ENCODE measurements around the gene IL9.
A peak's percentile ranks its signal among the peaks of the same experiment; 100 is the strongest.

Gene IL9

GRCh38 chr5:135885031-135885430 lies 10.6 kb downstream of the IL9 start:
- Histone ChIP-seq H3K4me3 (ENCODE audit: insufficient read length, low read depth) (no peak overlapping the region), H3K36me3 (ENCODE audit: insufficient read depth, insufficient read length, low read length) (no peaks in the 10 kb centered on the region), H3K4me1 (ENCODE audit: insufficient read depth, insufficient read length) (peaks cover 8% of the 10 kb centered on the region), H3K9me3 (ENCODE audit: insufficient read depth, low read length) (no peaks in the 10 kb centered on the region), H3K9ac (ENCODE audit: insufficient read length, low read depth) (no peak overlapping the region), H3K27me3 (ENCODE audit: insufficient read depth, insufficient read length) (peaks cover 6% of the 10 kb centered on the region)
- TF ChIP-seq YY1 (IDR thresholded peaks at IDR 0.05; ENCODE audit: insufficient read depth, insufficient read length) = no peak
- no peak for TF ChIP-seq ZNF274 (IDR thresholded peaks at IDR 0.05; ENCODE audit: low read depth, low read length)
- no peak for TF ChIP-seq SUZ12 (IDR thresholded peaks at IDR 0.05; ENCODE audit: extremely low read depth, insufficient read depth, insufficient read length)
- no peak for DNase-seq (ENCODE audit: low read depth, low spot score)

GRCh38 chr5:135883441-135883840 lies 12.2 kb downstream of the IL9 start:
- Histone ChIP-seq H3K9me3 (ENCODE audit: insufficient read depth, low read length) (no peaks in the 10 kb centered on the region), H3K4me1 (ENCODE audit: insufficient read depth, insufficient read length) (peaks cover 8% of the 10 kb centered on the region), H3K27me3 (ENCODE audit: insufficient read depth, insufficient read length) (no peaks in the 10 kb centered on the region), H3K9ac (ENCODE audit: insufficient read length, low read depth) (no peak overlapping the region), H3K4me3 (ENCODE audit: insufficient read length, low read depth) (no peak overlapping the region), H3K36me3 (ENCODE audit: insufficient read depth, insufficient read length, low read length) (no peaks in the 10 kb centered on the region)
- TF ChIP-seq SUZ12 (IDR thresholded peaks at IDR 0.05; ENCODE audit: extremely low read depth, insufficient read depth, insufficient read length) (no peak), YY1 (IDR thresholded peaks at IDR 0.05; ENCODE audit: insufficient read depth, insufficient read length) (no peak), ZNF274 (IDR thresholded peaks at IDR 0.05; ENCODE audit: low read depth, low read length) (no peak)
- no peak for DNase-seq (ENCODE audit: low read depth, low spot score)

- Histone ChIP-seq H3K9me3 (ENCODE audit: insufficient read depth, low read length) (no peaks in the 10 kb centered on the region), H3K36me3 (ENCODE audit: insufficient read depth, insufficient read length, low read length) (no peaks in the 10 kb centered on the region), H3K27me3 (ENCODE audit: insufficient read depth, insufficient read length) (no peaks in the 10 kb centered on the region), H3K4me3 (ENCODE audit: insufficient read length, low read depth) (no peak overlapping the region), H3K9ac (ENCODE audit: insufficient read length, low read depth) (no peak overlapping the region), H3K4me1 (ENCODE audit: insufficient read depth, insufficient read length) (peaks cover 7% of the 10 kb centered on the region)
- DNase-seq (ENCODE audit: low read depth, low spot score) = no peak
- TF ChIP-seq SUZ12 (IDR thresholded peaks at IDR 0.05; ENCODE audit: extremely low read depth, insufficient read depth, insufficient read length) = no peak
- no peak for TF ChIP-seq YY1 (IDR thresholded peaks at IDR 0.05; ENCODE audit: insufficient read depth, insufficient read length)
- TF ChIP-seq ZNF274 (IDR thresholded peaks at IDR 0.05; ENCODE audit: low read depth, low read length) = no peak
Measured at GRCh38 chr5:135883026-135883425, 12.6 kb downstream of the IL9 start.

DNA sequence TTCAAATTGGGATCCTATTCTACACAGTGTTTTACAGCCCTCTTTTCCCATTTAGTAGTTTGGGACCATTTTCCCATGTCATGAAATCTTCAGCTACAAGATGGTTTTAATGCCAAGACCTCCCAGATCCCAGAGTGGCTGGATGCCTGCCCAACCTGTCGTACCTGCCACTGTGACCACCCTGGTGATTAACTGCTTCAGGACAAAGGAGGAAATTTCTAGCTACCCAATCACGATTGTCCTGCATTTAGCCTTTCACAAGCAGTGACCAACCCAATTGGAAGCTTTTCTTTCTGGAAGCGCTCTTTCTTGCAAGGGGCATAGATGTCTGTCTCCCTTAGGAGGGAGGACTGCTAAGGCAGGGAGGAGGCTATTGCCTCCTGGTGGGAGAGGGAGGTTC lies 13.8 kb downstream of the IL9 start:
- TF ChIP-seq SUZ12 (IDR thresholded peaks at IDR 0.05; ENCODE audit: extremely low read depth, insufficient read depth, insufficient read length) = no peak
- TF ChIP-seq ZNF274 (IDR thresholded peaks at IDR 0.05; ENCODE audit: low read depth, low read length) = no peak
- no peak for TF ChIP-seq YY1 (IDR thresholded peaks at IDR 0.05; ENCODE audit: insufficient read depth, insufficient read length)
- H3K36me3 ChIP-seq (ENCODE audit: insufficient read depth, insufficient read length, low read length) = no peaks in the 10 kb centered on the region
- H3K27me3 ChIP-seq (ENCODE audit: insufficient read depth, insufficient read length) = no peaks in the 10 kb centered on the region
- H3K9me3 ChIP-seq (ENCODE audit: insufficient read depth, low read length) = no peaks in the 10 kb centered on the region
- no peak overlapping the region for H3K4me3 ChIP-seq (ENCODE audit: insufficient read length, low read depth)
- H3K4me1 ChIP-seq (ENCODE audit: insufficient read depth, insufficient read length) = peaks cover 3% of the 10 kb centered on the region
- DNase-seq (ENCODE audit: low read depth, low spot score) = no peak
- no peak overlapping the region for H3K9ac ChIP-seq (ENCODE audit: insufficient read length, low read depth)

- H3K4me1 ChIP-seq (ENCODE audit: insufficient read depth, insufficient read length) = peaks cover 3% of the 10 kb centered on the region
- H3K9ac ChIP-seq (ENCODE audit: insufficient read length, low read depth) = no peak overlapping the region
- no peak overlapping the region for H3K4me3 ChIP-seq (ENCODE audit: insufficient read length, low read depth)
- H3K9me3 ChIP-seq (ENCODE audit: insufficient read depth, low read length) = no peaks in the 10 kb centered on the region
- no peaks in the 10 kb centered on the region for H3K27me3 ChIP-seq (ENCODE audit: insufficient read depth, insufficient read length)
- no peaks in the 10 kb centered on the region for H3K36me3 ChIP-seq (ENCODE audit: insufficient read depth, insufficient read length, low read length)
- DNase-seq (ENCODE audit: low read depth, low spot score) = no peak
- TF ChIP-seq ZNF274 (IDR thresholded peaks at IDR 0.05; ENCODE audit: low read depth, low read length) (no peak), SUZ12 (IDR thresholded peaks at IDR 0.05; ENCODE audit: extremely low read depth, insufficient read depth, insufficient read length) (no peak), YY1 (IDR thresholded peaks at IDR 0.05; ENCODE audit: insufficient read depth, insufficient read length) (no peak)
Measured at GRCh38 chr5:135881244-135881643, 14.4 kb downstream of the IL9 start.

GRCh38 chr5:135880801-135881200 lies 14.8 kb downstream of the IL9 start:
- no peaks in the 10 kb centered on the region for H3K9me3 ChIP-seq (ENCODE audit: insufficient read depth, low read length)
- peaks cover 3% of the 10 kb centered on the region for H3K4me1 ChIP-seq (ENCODE audit: insufficient read depth, insufficient read length)
- TF ChIP-seq SUZ12 (IDR thresholded peaks at IDR 0.05; ENCODE audit: extremely low read depth, insufficient read depth, insufficient read length) (no peak), ZNF274 (IDR thresholded peaks at IDR 0.05; ENCODE audit: low read depth, low read length) (no peak), YY1 (IDR thresholded peaks at IDR 0.05; ENCODE audit: insufficient read depth, insufficient read length) (no peak)
- H3K4me3 ChIP-seq (ENCODE audit: insufficient read length, low read depth) = no peak overlapping the region
- no peaks in the 10 kb centered on the region for H3K36me3 ChIP-seq (ENCODE audit: insufficient read depth, insufficient read length, low read length)
- H3K9ac ChIP-seq (ENCODE audit: insufficient read length, low read depth) = no peak overlapping the region
- H3K27me3 ChIP-seq (ENCODE audit: insufficient read depth, insufficient read length) = no peaks in the 10 kb centered on the region
- DNase-seq (ENCODE audit: low read depth, low spot score) = no peak

- no peak overlapping the region for H3K4me3 ChIP-seq (ENCODE audit: insufficient read length, low read depth)
- TF ChIP-seq ZNF274 (IDR thresholded peaks at IDR 0.05; ENCODE audit: low read depth, low read length) = no peak
- no peak for TF ChIP-seq SUZ12 (IDR thresholded peaks at IDR 0.05; ENCODE audit: extremely low read depth, insufficient read depth, insufficient read length)
- H3K27me3 ChIP-seq (ENCODE audit: insufficient read depth, insufficient read length) = no peaks in the 10 kb centered on the region
- no peak overlapping the region for H3K9ac ChIP-seq (ENCODE audit: insufficient read length, low read depth)
- H3K9me3 ChIP-seq (ENCODE audit: insufficient read depth, low read length) = no peaks in the 10 kb centered on the region
- peak; percentile 27 for DNase-seq (ENCODE audit: low read depth, low spot score)
- H3K36me3 ChIP-seq (ENCODE audit: insufficient read depth, insufficient read length, low read length) = no peaks in the 10 kb centered on the region
- H3K4me1 ChIP-seq (ENCODE audit: insufficient read depth, insufficient read length) = peaks cover 3% of the 10 kb centered on the region
Measured at GRCh38 chr5:135880278-135880677, 15.4 kb downstream of the IL9 start.

- Histone ChIP-seq H3K36me3 (ENCODE audit: insufficient read depth, insufficient read length, low read length) (no peaks in the 10 kb centered on the region), H3K9ac (ENCODE audit: insufficient read length, low read depth) (no peak overlapping the region), H3K4me3 (ENCODE audit: insufficient read length, low read depth) (no peak overlapping the region), H3K27me3 (ENCODE audit: insufficient read depth, insufficient read length) (no peaks in the 10 kb centered on the region), H3K9me3 (ENCODE audit: insufficient read depth, low read length) (no peaks in the 10 kb centered on the region), H3K4me1 (ENCODE audit: insufficient read depth, insufficient read length) (peaks cover 3% of the 10 kb centered on the region)
- no peak for TF ChIP-seq YY1 (IDR thresholded peaks at IDR 0.05; ENCODE audit: insufficient read depth, insufficient read length)
- no peak for TF ChIP-seq SUZ12 (IDR thresholded peaks at IDR 0.05; ENCODE audit: extremely low read depth, insufficient read depth, insufficient read length)
- no peak for TF ChIP-seq ZNF274 (IDR thresholded peaks at IDR 0.05; ENCODE audit: low read depth, low read length)
- DNase-seq (ENCODE audit: low read depth, low spot score) = no peak
Measured at GRCh38 chr5:135879591-135879990, 16.1 kb downstream of the IL9 start.

Data from NT2/D1 (cell line).